ENCODE data around the gene GTF3C2. TPM values are rescaled to one million over a fixed set of nuclear protein-coding genes. Genes with fewer than 3 reads are reported as not detected.

The GTF3C2 gene
- total and polyA plus RNA-seq, 3 experiments from 2014 or later = 43.5 to 81.7 (median 76.7) TPM

Other genes with a start within 250 kb of the GTF3C2 start
- 1 to 10 TPM; 2.7 to 3.5 TPM for gene CGREF1, start 237.6 kb downstream of the GTF3C2 start, total RNA-seq
- gene CGREF1, start 237.6 kb downstream of the GTF3C2 start, polyA plus RNA-seq = 0.17 TPM
- under 1 TPM; 0.33 to 0.90 TPM for gene ABHD1, start 232.9 kb downstream of the GTF3C2 start, total RNA-seq
- gene ABHD1, start 232.9 kb downstream of the GTF3C2 start, polyA plus RNA-seq = 1.4 TPM
- 10 to 100 TPM; 79.5 to 80.6 TPM for gene PREB, start 222.1 kb downstream of the GTF3C2 start, total RNA-seq
- 68.6 TPM for gene PREB, start 222.1 kb downstream of the GTF3C2 start, polyA plus RNA-seq
- not detected for gene PRR30, start 217.4 kb downstream of the GTF3C2 start, total RNA-seq
- not detected for gene PRR30, start 217.4 kb downstream of the GTF3C2 start, polyA plus RNA-seq
- not detected for gene TCF23, start 207.8 kb downstream of the GTF3C2 start, total RNA-seq
- gene TCF23, start 207.8 kb downstream of the GTF3C2 start, polyA plus RNA-seq = not detected
- gene ATRAID, start 144.7 kb downstream of the GTF3C2 start, total RNA-seq = 100 to 1,000 TPM; 101 to 106 TPM
- gene ATRAID, start 144.7 kb downstream of the GTF3C2 start, polyA plus RNA-seq = 296 TPM
- gene SLC5A6, start 144.5 kb downstream of the GTF3C2 start, total RNA-seq = 100 to 1,000 TPM; 109 to 110 TPM
- gene SLC5A6, start 144.5 kb downstream of the GTF3C2 start, polyA plus RNA-seq = 21.0 TPM
- gene CAD, start 139.4 kb downstream of the GTF3C2 start, total RNA-seq = 100 to 1,000 TPM; 147 to 154 TPM
- gene CAD, start 139.4 kb downstream of the GTF3C2 start, polyA plus RNA-seq = 27.0 TPM
- gene SLC30A3, start 93.7 kb downstream of the GTF3C2 start, total RNA-seq = under 1 TPM; 0.33 to 0.55 TPM
- not detected for gene SLC30A3, start 93.7 kb downstream of the GTF3C2 start, polyA plus RNA-seq
- not detected for gene DNAJC5G, start 81.3 kb downstream of the GTF3C2 start, total RNA-seq
- not detected for gene DNAJC5G, start 81.3 kb downstream of the GTF3C2 start, polyA plus RNA-seq
- gene TRIM54, start 74.3 kb downstream of the GTF3C2 start, total RNA-seq = under 1 TPM; 0.22 TPM
- gene TRIM54, start 74.3 kb downstream of the GTF3C2 start, polyA plus RNA-seq = not detected
- 1 to 10 TPM; 1.7 to 2.6 TPM for gene UCN, start 48.3 kb downstream of the GTF3C2 start, total RNA-seq
- 0.71 TPM for gene UCN, start 48.3 kb downstream of the GTF3C2 start, polyA plus RNA-seq
- 10 to 100 TPM; 85.9 to 86.4 TPM for gene MPV17, start 33.7 kb downstream of the GTF3C2 start, total RNA-seq
- 118 TPM for gene MPV17, start 33.7 kb downstream of the GTF3C2 start, polyA plus RNA-seq
- gene EIF2B4, start 13.6 kb upstream of the GTF3C2 start, total RNA-seq = 10 to 100 TPM; 46.6 to 47.1 TPM
- 32.7 TPM for gene EIF2B4, start 13.6 kb upstream of the GTF3C2 start, polyA plus RNA-seq
- 100 to 1,000 TPM; 122 to 130 TPM for gene SNX17, start 13.9 kb upstream of the GTF3C2 start, total RNA-seq
- 211 TPM for gene SNX17, start 13.9 kb upstream of the GTF3C2 start, polyA plus RNA-seq
- gene ZNF513, start 24.0 kb upstream of the GTF3C2 start, total RNA-seq = 1 to 10 TPM; 9.2 to 9.9 TPM
- 4.7 TPM for gene ZNF513, start 24.0 kb upstream of the GTF3C2 start, polyA plus RNA-seq
- 100 to 1,000 TPM; 189 to 191 TPM for gene PPM1G, start 52.8 kb upstream of the GTF3C2 start, total RNA-seq
- gene PPM1G, start 52.8 kb upstream of the GTF3C2 start, polyA plus RNA-seq = 104 TPM
- 10 to 100 TPM; 77.2 to 81.0 TPM for gene NRBP1, start 71.9 kb upstream of the GTF3C2 start, total RNA-seq
- 128 TPM for gene NRBP1, start 71.9 kb upstream of the GTF3C2 start, polyA plus RNA-seq
- gene KRTCAP3, start 85.6 kb upstream of the GTF3C2 start, total RNA-seq = 1 to 10 TPM; 4.0 to 5.4 TPM
- 0.71 TPM for gene KRTCAP3, start 85.6 kb upstream of the GTF3C2 start, polyA plus RNA-seq
- gene IFT172, start 133.0 kb upstream of the GTF3C2 start, total RNA-seq = 10 to 100 TPM; 12.0 to 13.8 TPM
- 5.3 TPM for gene IFT172, start 133.0 kb upstream of the GTF3C2 start, polyA plus RNA-seq
- gene FNDC4, start 138.4 kb upstream of the GTF3C2 start, total RNA-seq = under 1 TPM in 1 of 2 experiments, not detected in 1; 0.15 TPM
- not detected for gene FNDC4, start 138.4 kb upstream of the GTF3C2 start, polyA plus RNA-seq
- gene GCKR, start 140.1 kb upstream of the GTF3C2 start, total RNA-seq = not detected
- gene GCKR, start 140.1 kb upstream of the GTF3C2 start, polyA plus RNA-seq = not detected
- gene ZNF512, start 226.3 kb upstream of the GTF3C2 start, total RNA-seq = 10 to 100 TPM; 20.6 to 21.8 TPM
- 39.1 TPM for gene ZNF512, start 226.3 kb upstream of the GTF3C2 start, polyA plus RNA-seq